ENCODE data around the gene CXCL12. TPM values are rescaled to one million over a fixed set of nuclear protein-coding genes. Genes with fewer than 3 reads are reported as not detected.

CXCL12 gene
- total RNA-seq, 1 donor from 2014 or later, result 137 TPM

DNA sequence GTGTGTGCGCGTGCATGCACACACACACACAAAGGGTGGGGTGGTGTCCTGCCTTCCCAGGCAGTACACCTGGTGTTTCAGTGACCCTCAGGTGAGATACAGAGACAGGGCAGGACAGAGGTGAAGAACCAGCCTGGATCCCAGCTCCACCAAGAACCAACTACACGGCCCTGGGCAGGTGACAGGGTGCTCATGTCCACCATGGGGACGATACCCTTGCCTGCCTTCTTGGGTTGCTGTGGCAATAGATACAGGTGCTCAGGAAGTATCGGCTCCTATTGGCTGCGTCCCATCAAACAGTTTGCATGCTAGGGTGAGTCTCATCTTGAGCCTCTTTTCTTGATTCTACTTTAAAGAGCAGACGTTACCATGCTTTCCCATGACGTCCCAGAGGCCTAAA, 33.7 kb upstream of the CXCL12 start:
- TF ChIP-seq CTCF (conservative IDR thresholded peaks at IDR 0.05), result no peak
- Mint-ChIP-seq H3K4me3 (no peak overlapping the region), H3K27me3 (peaks cover 2% of the 10 kb centered on the region), H3K27ac (no peak overlapping the region), H3K9me3 (no peaks in the 10 kb centered on the region), H3K4me1 (ENCODE audit: unreplicated experiment) (no peaks in the 10 kb centered on the region), H3K36me3 (no peaks in the 10 kb centered on the region)
- DNase-seq (ENCODE audit: extremely low spot score, unreplicated experiment), result no peak

DNA sequence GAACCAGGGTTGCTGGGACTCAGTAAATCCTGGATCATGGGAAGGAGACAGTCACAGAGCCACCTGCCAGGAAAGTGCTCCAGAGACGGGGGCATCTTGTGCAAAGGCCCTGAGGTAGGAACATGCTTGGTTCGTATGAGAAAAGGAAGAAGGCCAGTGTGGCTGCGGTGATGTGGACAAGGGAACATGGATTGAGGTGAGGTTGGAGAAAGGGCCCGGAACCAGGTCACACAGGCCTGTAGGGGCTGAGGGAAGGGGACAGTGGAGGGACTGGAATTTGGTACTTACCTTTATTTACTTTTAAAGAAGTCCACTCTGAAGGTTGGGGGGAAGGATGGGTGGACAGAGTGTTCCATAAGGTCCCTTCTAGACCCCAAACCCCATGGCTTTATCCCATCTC, 32.9 kb upstream of the CXCL12 start:
- no peaks in the 10 kb centered on the region for H3K9me3 Mint-ChIP-seq
- no peak overlapping the region for H3K4me3 Mint-ChIP-seq
- H3K36me3 Mint-ChIP-seq, result no peaks in the 10 kb centered on the region
- no peak for DNase-seq (ENCODE audit: extremely low spot score, unreplicated experiment)
- H3K4me1 Mint-ChIP-seq (ENCODE audit: unreplicated experiment), result no peaks in the 10 kb centered on the region
- TF ChIP-seq CTCF (conservative IDR thresholded peaks at IDR 0.05), result no peak
- H3K27me3 Mint-ChIP-seq, result peaks cover 2% of the 10 kb centered on the region
- no peak overlapping the region for H3K27ac Mint-ChIP-seq

- no peaks in the 10 kb centered on the region for H3K27me3 Mint-ChIP-seq
- DNase-seq (ENCODE audit: extremely low spot score, unreplicated experiment), result no peak
- no peaks in the 10 kb centered on the region for H3K4me1 Mint-ChIP-seq (ENCODE audit: unreplicated experiment)
- H3K4me3 Mint-ChIP-seq, result no peak overlapping the region
- peaks cover 1% of the 10 kb centered on the region for H3K36me3 Mint-ChIP-seq
- peaks cover 3% of the 10 kb centered on the region for H3K9me3 Mint-ChIP-seq
- TF ChIP-seq CTCF (conservative IDR thresholded peaks at IDR 0.05), result no peak
- H3K27ac Mint-ChIP-seq, result no peak overlapping the region
These were observed 32.0 kb upstream of the CXCL12 start for GRCh38 chr10:44416936-44417335.

GRCh38 chr10:44416021-44416771, 31.3 kb upstream of the CXCL12 start:
- Mint-ChIP-seq H3K36me3 (peaks cover 5% of the 10 kb centered on the region), H3K4me3 (no peak overlapping the region), H3K4me1 (ENCODE audit: unreplicated experiment) (no peaks in the 10 kb centered on the region), H3K9me3 (peaks cover 7% of the 10 kb centered on the region), H3K27me3 (no peaks in the 10 kb centered on the region), H3K27ac (no peak overlapping the region)
- no peak for DNase-seq (ENCODE audit: extremely low spot score, unreplicated experiment)
- no peak for TF ChIP-seq CTCF (conservative IDR thresholded peaks at IDR 0.05)

DNA sequence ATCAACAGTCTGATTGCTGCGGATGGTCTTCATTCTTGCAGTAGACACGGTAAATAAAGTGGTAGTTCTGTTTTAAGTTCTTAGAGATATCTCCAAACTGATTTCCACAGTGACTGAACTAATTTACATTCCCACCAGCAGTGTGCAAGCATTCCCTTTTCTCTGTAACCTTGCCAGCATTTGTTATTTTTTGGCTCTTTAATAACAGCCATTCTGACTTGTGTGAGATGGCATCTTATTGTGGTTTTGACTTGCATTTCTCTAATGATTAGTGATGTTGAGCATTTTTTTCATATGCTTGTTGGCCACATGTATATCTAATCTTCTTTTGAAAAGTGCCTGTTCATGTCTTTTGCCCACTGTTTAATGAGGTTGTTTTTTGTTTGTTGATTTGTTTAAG, 30.2 kb upstream of the CXCL12 start:
- no peak overlapping the region for H3K4me3 Mint-ChIP-seq
- peaks cover 5% of the 10 kb centered on the region for H3K36me3 Mint-ChIP-seq
- TF ChIP-seq CTCF (conservative IDR thresholded peaks at IDR 0.05), result no peak
- no peak overlapping the region for H3K27ac Mint-ChIP-seq
- H3K27me3 Mint-ChIP-seq, result no peaks in the 10 kb centered on the region
- no peak for DNase-seq (ENCODE audit: extremely low spot score, unreplicated experiment)
- peaks cover 7% of the 10 kb centered on the region for H3K9me3 Mint-ChIP-seq
- H3K4me1 Mint-ChIP-seq (ENCODE audit: unreplicated experiment), result no peaks in the 10 kb centered on the region
